MM.1S (cell line): ENCODE results near the gene THADA.

Source experiments
- DNase-seq: peaks from one replicate; pipeline ENCODE4 v3.0.0-alpha.2; 2015
- H2AFZ ChIP-seq: fragments of 300-600 bp; sonication (generic); 2 replicates; pipeline ENCODE4 v1.6.0; 2016; ENCODE audit warnings: antibody characterized with exemption, low read length
- H3F3A ChIP-seq: fragments of 300-600 bp; sonication (generic); 2 replicates; pipeline ENCODE4 v1.6.1; 2016; ENCODE audit warnings: mild to moderate bottlenecking, antibody characterized with exemption, low read length, moderate library complexity, mixed read lengths; ENCODE audit not compliant: insufficient read depth
- H3K27ac ChIP-seq: fragments of 300-600 bp; sonication (generic); 2 replicates; pipeline ENCODE4 v1.5.1; 2016; ENCODE audit warnings: mild to moderate bottlenecking, low read length
- H3K27me3 ChIP-seq: fragments of 300-600 bp; sonication (generic); replicated peaks from 2 replicates; pipeline ENCODE4 v1.6.0; 2016; ENCODE audit warnings: low read length; ENCODE audit not compliant: insufficient read depth
- H3K36me3 ChIP-seq: fragments of 300-600 bp; sonication (generic); replicated peaks from 2 replicates; pipeline ENCODE4 v1.6.1; 2016; ENCODE audit warnings: mild to moderate bottlenecking, low read length, mixed read lengths; ENCODE audit not compliant: insufficient read depth
- H3K4me1 ChIP-seq: fragments of 300-600 bp; sonication (generic); 2 replicates; pipeline ENCODE4 v1.6.1; 2016; ENCODE audit warnings: low read length, mixed read lengths
- H3K4me2 ChIP-seq: fragments of 300-600 bp; sonication (generic); 2 replicates; pipeline ENCODE4 v1.6.0; 2016; ENCODE audit warnings: low read depth, low read length
- H3K4me3 ChIP-seq: fragments of 300-600 bp; sonication (generic); 2 replicates; pipeline ENCODE4 v1.5.1; 2016; ENCODE audit warnings: low read length, mixed read lengths
- H3K79me2 ChIP-seq: fragments of 300-600 bp; sonication (generic); 2 replicates; pipeline ENCODE4 v1.6.1; 2016; ENCODE audit warnings: mixed run types, low read length, mixed read lengths
- H3K9ac ChIP-seq: fragments of 300-600 bp; sonication (generic); 2 replicates; pipeline ENCODE4 v1.6.1; 2016; ENCODE audit warnings: low read length, mixed read lengths
- H3K9me2 ChIP-seq: fragments of 300-600 bp; sonication (generic); replicated peaks from 2 replicates; pipeline ENCODE4 v1.6.1; 2016; ENCODE audit warnings: mild to moderate bottlenecking, low read length, mixed read lengths; ENCODE audit not compliant: insufficient read depth
- H3K9me3 ChIP-seq: fragments of 300-600 bp; sonication (generic); replicated peaks from 2 replicates; pipeline ENCODE4 v1.6.1; 2016; ENCODE audit warnings: mild to moderate bottlenecking, low read length, mixed read lengths; ENCODE audit not compliant: insufficient read depth
- H4K20me1 ChIP-seq: fragments of 300-600 bp; sonication (generic); 2 replicates; pipeline ENCODE4 v1.6.1; 2016; ENCODE audit warnings: mild to moderate bottlenecking, low read length, moderate library complexity, mixed read lengths; ENCODE audit not compliant: insufficient read depth
- CTCF ChIP-seq: fragments of 300-600 bp; sonication (generic); IDR thresholded peaks from 2 replicates; pipeline ENCODE4 v1.5.1; 2016; ENCODE audit warnings: antibody characterized with exemption, low read length, mixed read lengths
- EZH2 ChIP-seq: fragments of 300-600 bp; sonication (generic); optimal IDR thresholded peaks from 2 replicates; pipeline ENCODE3; 2017; ENCODE audit warnings: low read depth, mild to moderate bottlenecking, antibody characterized with exemption, low read length, mixed read lengths
- EZH2phosphoT487 ChIP-seq: fragments of 300-600 bp; sonication (generic); IDR thresholded peaks from 2 replicates; pipeline ENCODE4 v1.6.1; 2018; ENCODE audit warnings: antibody characterized with exemption, low read length

Gene THADA

DNA sequence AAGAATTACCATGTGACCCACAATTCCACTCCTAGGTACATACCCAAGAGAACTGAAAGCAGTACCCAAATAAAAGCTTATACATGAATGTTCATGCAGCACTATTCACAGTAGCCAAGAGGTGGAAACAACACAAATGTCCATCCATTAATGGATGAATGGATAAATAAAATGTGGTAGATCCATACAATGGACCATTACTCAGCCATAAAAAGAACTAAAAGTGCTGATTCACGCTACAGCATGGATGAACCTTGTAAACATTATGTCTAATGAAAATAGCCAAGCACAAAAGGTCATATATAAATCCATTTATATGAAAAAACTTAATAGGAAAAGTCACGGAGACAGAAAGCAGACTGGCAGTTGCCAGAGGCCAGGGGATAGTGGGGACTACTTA, 345.8 kb downstream of the THADA start:
- no peak overlapping the region for H2AFZ ChIP-seq
- no peak overlapping the region for H3K4me2 ChIP-seq
- no peak overlapping the region for H3K9ac ChIP-seq
- H3K27ac ChIP-seq, result no peak overlapping the region
- no peaks in the 10 kb centered on the region for H3K36me3 ChIP-seq
- H3K4me1 ChIP-seq, result no peaks in the 10 kb centered on the region
- no peaks in the 10 kb centered on the region for H3K9me3 ChIP-seq
- no peaks in the 10 kb centered on the region for H3K79me2 ChIP-seq
- H3K27me3 ChIP-seq, result no peaks in the 10 kb centered on the region
- TF ChIP-seq CTCF, result no peak
- no peak for TF ChIP-seq EZH2
- TF ChIP-seq EZH2phosphoT487, result no peak
- H4K20me1 ChIP-seq, result no peaks in the 10 kb centered on the region
- DNase-seq, result no peak
- H3F3A ChIP-seq, result no peaks in the 10 kb centered on the region
- H3K9me2 ChIP-seq, result no peaks in the 10 kb centered on the region
- H3K4me3 ChIP-seq, result no peak overlapping the region

GRCh38 chr2:43248621-43249020, 347.2 kb downstream of the THADA start:
- Histone ChIP-seq H3K4me1 (no peaks in the 10 kb centered on the region), H3K36me3 (no peaks in the 10 kb centered on the region), H3K4me2 (no peak overlapping the region), H3K9ac (no peak overlapping the region), H3K27ac (no peak overlapping the region), H3K4me3 (no peak overlapping the region), H3K79me2 (no peaks in the 10 kb centered on the region), H2AFZ (no peak overlapping the region), H3K9me2 (no peaks in the 10 kb centered on the region), H4K20me1 (no peaks in the 10 kb centered on the region), H3K9me3 (no peaks in the 10 kb centered on the region), H3F3A (no peaks in the 10 kb centered on the region), H3K27me3 (no peaks in the 10 kb centered on the region)
- DNase-seq, result no peak
- TF ChIP-seq EZH2phosphoT487 (no peak), CTCF (no peak), EZH2 (no peak)

- H3K79me2 ChIP-seq, result no peaks in the 10 kb centered on the region
- H4K20me1 ChIP-seq, result no peaks in the 10 kb centered on the region
- no peaks in the 10 kb centered on the region for H3K36me3 ChIP-seq
- H3K4me2 ChIP-seq, result no peak overlapping the region
- no peaks in the 10 kb centered on the region for H3K9me3 ChIP-seq
- no peak for TF ChIP-seq EZH2phosphoT487
- no peak for TF ChIP-seq CTCF
- TF ChIP-seq EZH2, result no peak
- no peak for DNase-seq
- H3F3A ChIP-seq, result no peaks in the 10 kb centered on the region
- H3K27me3 ChIP-seq, result no peaks in the 10 kb centered on the region
- H3K4me3 ChIP-seq, result no peak overlapping the region
- H3K27ac ChIP-seq, result no peak overlapping the region
- H3K9me2 ChIP-seq, result no peaks in the 10 kb centered on the region
- no peaks in the 10 kb centered on the region for H3K4me1 ChIP-seq
- H3K9ac ChIP-seq, result no peak overlapping the region
- H2AFZ ChIP-seq, result no peak overlapping the region
Measured at GRCh38 chr2:43246641-43247040, 349.2 kb downstream of the THADA start.
